Thymus (tissue), 11 donors: Measurements from ENCODE around the gene NEMF. TPM values are rescaled to one million over a fixed set of nuclear protein-coding genes. Genes with fewer than 3 reads are reported as not detected.
"Not testable (repeated sequence)": the region's sequence is repeated elsewhere in the genome, so short reads cannot be mapped to it uniquely, and the experiment has no call there.

Experiments used
- DNase-seq, 9 donors: peaks; one replicate each; pipeline ENCODE4 v3.0.0-alpha.2; 2013; ENCODE audit warnings: low spot score in 9 of 9, low read depth in 6 of 9, missing footprints in 1 of 9
- H3K27ac ChIP-seq, 2 donors: one replicate each; pipeline ENCODE4 v1.5.1; 2013; ENCODE audit warnings: control low read depth in 1 of 2, low read depth in 1 of 2, low read length in 1 of 2, mild to moderate bottlenecking in 1 of 2, moderate library complexity in 1 of 2
- H3K27me3 ChIP-seq, 2 donors: one replicate each; pipeline ENCODE4 v1.5.1; 2013; ENCODE audit warnings: low read length in 1 of 2; ENCODE audit not compliant: control insufficient read depth in 2 of 2, insufficient read depth in 1 of 2
- H3K36me3 ChIP-seq, 2 donors: one replicate each; pipeline ENCODE4 v1.5.1; 2013; ENCODE audit warnings: low read length in 1 of 2, mild to moderate bottlenecking in 1 of 2, moderate library complexity in 1 of 2; ENCODE audit not compliant: control insufficient read depth in 2 of 2, insufficient read depth in 2 of 2
- H3K4me1 ChIP-seq, 2 donors: one replicate each; pipeline ENCODE4 v1.5.1; 2013; ENCODE audit warnings: low read length in 2 of 2; ENCODE audit not compliant: control insufficient read depth in 2 of 2, insufficient read depth in 2 of 2
- H3K4me3 ChIP-seq, 2 donors: one replicate each; pipeline ENCODE4 v1.5.1; 2013; ENCODE audit warnings: low read length in 2 of 2, control low read depth in 1 of 2, mild to moderate bottlenecking in 1 of 2
- H3K9me3 ChIP-seq, 2 donors: one replicate each; pipeline ENCODE4 v1.5.1; 2013; ENCODE audit warnings: low read length in 1 of 2, mild to moderate bottlenecking in 1 of 2; ENCODE audit not compliant: control insufficient read depth in 2 of 2, insufficient read depth in 1 of 2
- WGBS: extraction: QIAGEN DNeasy Blood & Tissue Kit; methylation state at CpG from one replicate; pipeline ENCODE4 v1.1.7; 2013; 5-methylcytosine and 5-hydroxymethylcytosine counted together
- polyA plus RNA-seq: library from polyadenylated mRNA; stranded (reverse); fragments of 200-250 nt; gene quantifications from one replicate; pipeline ENCODE4 v1.2.3, GENCODE V29; 2013
- total RNA-seq: library from RNA; stranded (reverse); fragments of 120-200 nt; gene quantifications from one replicate; pipeline ENCODE4 v1.2.4, GENCODE V29; 2013
- donor health status: healthy.

NEMF gene
- total and polyA plus RNA-seq, 2 donors = 58.1 to 68.8 TPM

GRCh38 chr14:49746476-49746875 is 106.1 kb downstream of the NEMF start:
- H3K4me3 ChIP-seq, H3K4me1 ChIP-seq, H3K27me3 ChIP-seq, H3K9me3 ChIP-seq, H3K36me3 ChIP-seq, DNase-seq, H3K27ac ChIP-seq: not testable (repeated sequence)

- H3K27me3 ChIP-seq = no peaks in the 10 kb centered on the region
- no peak for DNase-seq
- no peaks in the 10 kb centered on the region for H3K9me3 ChIP-seq
- H3K27ac ChIP-seq = no peak overlapping the region
- 93% methylated on average over 1 of the region's 1 CpG for WGBS
- H3K4me3 ChIP-seq = no peak overlapping the region
- H3K36me3 ChIP-seq = no peaks in the 10 kb centered on the region
- no peaks in the 10 kb centered on the region for H3K4me1 ChIP-seq
Observed at GRCh38 chr14:49745191-49745590, 107.4 kb downstream of the NEMF start.

GRCh38 chr14:49735669-49736068 is 116.9 kb downstream of the NEMF start:
- not testable (repeated sequence) for H3K4me1 ChIP-seq, DNase-seq, H3K27ac ChIP-seq, H3K27me3 ChIP-seq, H3K36me3 ChIP-seq, H3K9me3 ChIP-seq, H3K4me3 ChIP-seq
- WGBS = 97% methylated on average over 4 of the region's 4 CpGs

- Histone ChIP-seq H3K4me1 (no peaks in the 10 kb centered on the region), H3K27ac (no peak overlapping the region), H3K36me3 (no peaks in the 10 kb centered on the region), H3K27me3 (no peaks in the 10 kb centered on the region), H3K9me3 (no peaks in the 10 kb centered on the region), H3K4me3 (no peak overlapping the region)
- DNase-seq = no peak
Observed at GRCh38 chr14:49733836-49734235, 118.8 kb downstream of the NEMF start.

GRCh38 chr14:49732896-49733295 is 119.7 kb downstream of the NEMF start:
- Histone ChIP-seq H3K9me3 (no peaks in the 10 kb centered on the region), H3K4me1 (no peaks in the 10 kb centered on the region), H3K27me3 (no peaks in the 10 kb centered on the region), H3K27ac (no peak overlapping the region), H3K36me3 (no peaks in the 10 kb centered on the region), H3K4me3 (no peak overlapping the region)
- WGBS = 99% methylated on average over 3 of the region's 3 CpGs
- no peak for DNase-seq

Other genes with a start within 250 kb of the NEMF start
- 307 TPM for gene RPL36AL, start 232.2 kb downstream of the NEMF start, total RNA-seq
- 619 TPM for gene RPL36AL, start 232.2 kb downstream of the NEMF start, polyA plus RNA-seq
- 36.1 TPM for gene MGAT2, start 232.0 kb downstream of the NEMF start, total RNA-seq
- gene MGAT2, start 232.0 kb downstream of the NEMF start, polyA plus RNA-seq = 29.9 TPM
- 7.3 TPM for gene DNAAF2, start 217.5 kb downstream of the NEMF start, total RNA-seq
- gene DNAAF2, start 217.5 kb downstream of the NEMF start, polyA plus RNA-seq = 9.0 TPM
- 19.3 TPM for gene POLE2, start 164.6 kb downstream of the NEMF start, total RNA-seq
- 3.4 TPM for gene POLE2, start 164.6 kb downstream of the NEMF start, polyA plus RNA-seq
- 3.9 TPM for gene KLHDC1, start 159.7 kb downstream of the NEMF start, total RNA-seq
- 7.6 TPM for gene KLHDC1, start 159.7 kb downstream of the NEMF start, polyA plus RNA-seq
- gene KLHDC2, start 84.6 kb downstream of the NEMF start, total RNA-seq = 83.3 TPM
- gene KLHDC2, start 84.6 kb downstream of the NEMF start, polyA plus RNA-seq = 69.4 TPM
- 34.8 TPM for gene ARF6, start 40.3 kb upstream of the NEMF start, total RNA-seq
- 72.0 TPM for gene ARF6, start 40.3 kb upstream of the NEMF start, polyA plus RNA-seq